MM.1S (cell line): Measurements from ENCODE around the gene PROKR1.

Source experiments
- EZH2 ChIP-seq: fragments of 300-600 bp; sonication (generic); optimal IDR thresholded peaks from 2 replicates; pipeline ENCODE3; 2017; ENCODE audit warnings: low read depth, mild to moderate bottlenecking, antibody characterized with exemption, low read length, mixed read lengths
- TF ChIP-seq, protein P1 (sequence below): fragments of 300-600 bp; sonication (generic); IDR thresholded peaks from 2 replicates; pipeline ENCODE4 v1.5.1; 2016; ENCODE audit warnings: antibody characterized with exemption, low read length, mixed read lengths

GRCh38 chr2:68692511-68692910, 49.1 kb downstream of the PROKR1 start:
- TF ChIP-seq, protein P1, sequence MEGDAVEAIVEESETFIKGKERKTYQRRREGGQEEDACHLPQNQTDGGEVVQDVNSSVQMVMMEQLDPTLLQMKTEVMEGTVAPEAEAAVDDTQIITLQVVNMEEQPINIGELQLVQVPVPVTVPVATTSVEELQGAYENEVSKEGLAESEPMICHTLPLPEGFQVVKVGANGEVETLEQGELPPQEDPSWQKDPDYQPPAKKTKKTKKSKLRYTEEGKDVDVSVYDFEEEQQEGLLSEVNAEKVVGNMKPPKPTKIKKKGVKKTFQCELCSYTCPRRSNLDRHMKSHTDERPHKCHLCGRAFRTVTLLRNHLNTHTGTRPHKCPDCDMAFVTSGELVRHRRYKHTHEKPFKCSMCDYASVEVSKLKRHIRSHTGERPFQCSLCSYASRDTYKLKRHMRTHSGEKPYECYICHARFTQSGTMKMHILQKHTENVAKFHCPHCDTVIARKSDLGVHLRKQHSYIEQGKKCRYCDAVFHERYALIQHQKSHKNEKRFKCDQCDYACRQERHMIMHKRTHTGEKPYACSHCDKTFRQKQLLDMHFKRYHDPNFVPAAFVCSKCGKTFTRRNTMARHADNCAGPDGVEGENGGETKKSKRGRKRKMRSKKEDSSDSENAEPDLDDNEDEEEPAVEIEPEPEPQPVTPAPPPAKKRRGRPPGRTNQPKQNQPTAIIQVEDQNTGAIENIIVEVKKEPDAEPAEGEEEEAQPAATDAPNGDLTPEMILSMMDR: no peak
- no peak for TF ChIP-seq EZH2
